ENCODE data around the gene ZMYM4. TPM values are rescaled to one million over a fixed set of nuclear protein-coding genes. Genes with fewer than 3 reads are reported as not detected.

ZMYM4 gene
- total RNA-seq, 2 donors from 2014 or later, result 20.2 to 21.1 TPM

DNA sequence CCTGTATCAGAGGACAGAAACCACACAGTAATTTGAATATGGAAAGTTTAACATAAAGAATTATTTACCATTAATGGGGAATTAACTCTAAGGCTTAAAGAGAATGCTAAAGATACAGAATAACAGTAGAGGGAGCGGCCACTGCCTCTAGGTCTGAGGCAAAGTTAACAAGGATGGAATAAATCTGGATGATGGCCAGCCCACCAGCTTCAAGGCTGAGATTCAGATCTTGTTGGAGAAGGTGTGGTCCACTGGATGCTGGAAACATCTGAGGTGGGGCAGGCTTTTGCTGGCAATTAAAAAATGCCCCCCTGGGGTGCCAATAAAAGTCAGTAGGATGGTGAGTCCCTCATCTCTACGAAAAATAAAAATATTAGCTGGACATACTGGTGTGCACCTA lies 29.4 kb downstream of the ZMYM4 start:
- H3K4me1 ChIP-seq, result peaks cover 0 to 14% of the 10 kb centered on the region in 2 donors
- TF ChIP-seq, protein P1, sequence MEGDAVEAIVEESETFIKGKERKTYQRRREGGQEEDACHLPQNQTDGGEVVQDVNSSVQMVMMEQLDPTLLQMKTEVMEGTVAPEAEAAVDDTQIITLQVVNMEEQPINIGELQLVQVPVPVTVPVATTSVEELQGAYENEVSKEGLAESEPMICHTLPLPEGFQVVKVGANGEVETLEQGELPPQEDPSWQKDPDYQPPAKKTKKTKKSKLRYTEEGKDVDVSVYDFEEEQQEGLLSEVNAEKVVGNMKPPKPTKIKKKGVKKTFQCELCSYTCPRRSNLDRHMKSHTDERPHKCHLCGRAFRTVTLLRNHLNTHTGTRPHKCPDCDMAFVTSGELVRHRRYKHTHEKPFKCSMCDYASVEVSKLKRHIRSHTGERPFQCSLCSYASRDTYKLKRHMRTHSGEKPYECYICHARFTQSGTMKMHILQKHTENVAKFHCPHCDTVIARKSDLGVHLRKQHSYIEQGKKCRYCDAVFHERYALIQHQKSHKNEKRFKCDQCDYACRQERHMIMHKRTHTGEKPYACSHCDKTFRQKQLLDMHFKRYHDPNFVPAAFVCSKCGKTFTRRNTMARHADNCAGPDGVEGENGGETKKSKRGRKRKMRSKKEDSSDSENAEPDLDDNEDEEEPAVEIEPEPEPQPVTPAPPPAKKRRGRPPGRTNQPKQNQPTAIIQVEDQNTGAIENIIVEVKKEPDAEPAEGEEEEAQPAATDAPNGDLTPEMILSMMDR (IDR thresholded peaks at IDR 0.05), result no peak
- H3K4me3 ChIP-seq, result no peak overlapping the region
- H3K27ac ChIP-seq, result no peak overlapping the region
- DNase-seq (ENCODE audit: low spot score), result no peak
- H3K36me3 ChIP-seq, result no peaks in the 10 kb centered on the region
- H3K27me3 ChIP-seq, result no peaks in the 10 kb centered on the region
- H3K9me3 ChIP-seq, result no peaks in the 10 kb centered on the region

DNA sequence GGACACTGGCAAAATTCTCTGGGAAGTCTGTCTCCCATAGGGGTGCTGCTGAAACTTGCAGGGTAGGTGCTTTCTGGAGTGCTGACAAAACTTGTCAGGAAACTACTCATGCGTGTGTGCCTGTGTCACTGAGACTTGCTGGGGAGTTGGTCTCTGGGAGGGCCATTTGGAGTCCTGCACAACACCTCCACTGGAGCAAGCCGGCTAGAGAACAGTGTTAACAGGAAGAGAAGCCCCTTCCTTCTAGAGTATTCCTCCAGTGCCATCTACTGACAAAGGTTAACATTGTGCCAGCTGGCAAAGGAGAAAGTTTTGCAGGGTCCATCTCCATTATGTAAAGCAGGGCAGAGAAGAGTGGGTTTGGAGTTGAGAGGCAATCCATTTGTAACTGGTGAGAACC lies 30.0 kb downstream of the ZMYM4 start:
- H3K36me3 ChIP-seq, result no peaks in the 10 kb centered on the region
- peaks cover 0 to 14% of the 10 kb centered on the region in 2 donors for H3K4me1 ChIP-seq
- no peaks in the 10 kb centered on the region for H3K27me3 ChIP-seq
- TF ChIP-seq, protein P1 (IDR thresholded peaks at IDR 0.05), result peak in 1 of 2 donors; percentile 61
- DNase-seq (ENCODE audit: low spot score), result no peak
- no peaks in the 10 kb centered on the region for H3K9me3 ChIP-seq
- no peak overlapping the region for H3K4me3 ChIP-seq
- no peak overlapping the region for H3K27ac ChIP-seq

DNA sequence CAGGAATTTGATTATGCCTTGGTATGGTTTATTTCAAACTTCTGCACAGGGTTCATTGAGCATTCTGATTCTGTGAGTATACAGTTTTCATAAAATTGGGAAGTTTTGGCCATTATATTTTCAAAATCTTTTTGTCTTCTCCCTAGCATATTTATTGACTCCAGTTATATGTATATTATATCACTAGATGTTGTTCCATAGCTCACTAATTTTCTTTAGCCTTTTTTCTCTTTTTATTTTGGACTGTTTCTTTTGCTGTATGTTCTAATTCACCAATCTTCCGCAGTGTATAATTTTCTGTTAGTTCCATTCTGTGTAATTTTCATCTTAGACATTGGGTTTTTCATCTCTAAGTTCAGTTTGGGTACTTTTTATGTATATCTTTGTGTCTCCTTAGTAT lies 31.9 kb downstream of the ZMYM4 start:
- TF ChIP-seq, protein P1 (IDR thresholded peaks at IDR 0.05), result no peak
- Histone ChIP-seq H3K27me3 (no peaks in the 10 kb centered on the region), H3K4me1 (peaks cover 0 to 14% of the 10 kb centered on the region in 2 donors), H3K9me3 (no peaks in the 10 kb centered on the region), H3K4me3 (no peak overlapping the region), H3K27ac (no peak overlapping the region), H3K36me3 (no peaks in the 10 kb centered on the region)
- no peak for DNase-seq (ENCODE audit: low spot score)

DNA sequence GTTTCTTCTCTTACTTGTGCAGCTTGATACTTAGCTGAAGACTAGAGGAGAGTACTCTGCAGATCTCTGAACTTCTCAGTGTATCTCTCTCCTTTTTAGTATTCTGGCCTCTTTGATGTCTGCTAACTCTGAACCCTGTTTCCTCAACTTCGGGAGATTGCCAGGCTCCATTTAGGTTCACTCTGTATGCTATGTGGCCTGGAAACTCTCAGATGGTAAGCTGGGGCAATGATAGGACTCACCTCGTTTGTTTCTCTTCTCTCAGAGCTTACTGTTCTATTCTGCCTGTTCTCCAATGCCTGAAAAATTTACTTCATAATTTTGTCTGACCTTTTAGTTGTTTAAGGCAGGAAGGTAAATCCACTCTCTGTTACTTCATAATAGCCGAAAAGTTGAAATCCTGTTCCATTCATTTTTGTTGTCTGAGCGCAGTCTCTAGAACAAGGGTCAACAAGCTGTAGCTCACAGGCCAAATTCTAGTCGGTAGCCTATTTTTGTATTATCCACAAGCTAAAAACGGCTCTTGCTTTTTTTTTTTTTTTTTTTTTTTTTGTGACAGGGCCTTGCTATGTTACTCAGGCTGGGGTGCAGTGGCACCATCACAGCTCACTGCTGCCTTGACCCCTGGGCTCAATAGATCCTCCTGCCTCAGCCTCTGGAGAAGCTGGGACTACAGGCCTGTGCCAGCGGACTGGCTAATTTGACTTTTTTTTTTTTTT lies 33.3 kb downstream of the ZMYM4 start:
- peaks cover 0 to 18% of the 10 kb centered on the region in 2 donors for H3K4me1 ChIP-seq
- no peaks in the 10 kb centered on the region for H3K36me3 ChIP-seq
- H3K9me3 ChIP-seq, result no peaks in the 10 kb centered on the region
- no peak for DNase-seq (ENCODE audit: low spot score)
- TF ChIP-seq, protein P1 (IDR thresholded peaks at IDR 0.05), result no peak
- no peak overlapping the region for H3K4me3 ChIP-seq
- H3K27ac ChIP-seq, result peak overlapping the region; percentile 53 to 81
- no peaks in the 10 kb centered on the region for H3K27me3 ChIP-seq

DNA sequence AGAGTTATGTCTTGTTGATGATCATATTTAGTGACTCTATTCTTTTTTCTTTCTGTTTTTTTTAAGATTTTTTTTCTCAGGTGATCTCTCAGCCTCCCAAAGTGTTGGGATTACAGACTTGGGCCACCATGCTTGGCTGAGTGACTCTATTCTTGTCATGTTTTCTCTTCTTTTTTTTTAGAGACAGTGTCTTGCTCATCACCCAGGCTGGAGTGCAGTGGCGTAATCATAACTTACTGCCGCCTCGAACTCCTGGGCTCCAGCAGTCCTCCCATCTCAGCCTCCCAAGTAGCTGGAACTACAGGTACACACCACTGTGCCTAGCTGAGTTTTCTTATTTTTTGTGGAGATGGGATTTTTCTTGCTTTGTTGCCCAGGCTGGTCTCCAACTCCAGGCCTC lies 36.9 kb downstream of the ZMYM4 start:
- TF ChIP-seq, protein P1 (IDR thresholded peaks at IDR 0.05), result no peak
- DNase-seq (ENCODE audit: low spot score), result no peak
- Histone ChIP-seq H3K4me3 (no peak overlapping the region), H3K36me3 (peaks cover 4% of the 10 kb centered on the region), H3K27ac (peak overlapping the region; percentile 31 to 57), H3K9me3 (no peaks in the 10 kb centered on the region), H3K27me3 (no peaks in the 10 kb centered on the region), H3K4me1 (peaks cover 0 to 14% of the 10 kb centered on the region in 2 donors)

DNA sequence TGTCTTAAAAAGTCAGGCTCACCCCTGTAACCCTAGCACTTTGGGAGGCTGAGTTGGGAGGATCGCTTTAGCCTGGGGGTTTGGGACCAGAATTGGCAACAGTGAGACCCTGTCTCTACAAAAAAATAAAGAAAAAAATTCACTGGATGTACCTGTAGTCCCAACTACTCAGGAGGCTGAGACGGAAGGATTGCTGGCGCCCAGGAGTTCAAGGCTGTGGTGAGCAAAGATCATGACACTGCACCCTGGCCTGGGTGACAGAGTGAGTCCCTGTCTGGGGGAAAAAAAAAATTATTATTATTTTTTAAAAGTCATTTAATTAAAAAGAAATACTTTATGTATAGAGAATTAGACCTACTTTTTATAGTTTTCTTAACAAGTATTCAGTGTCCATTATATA lies 47.1 kb downstream of the ZMYM4 start:
- H3K4me3 ChIP-seq, result no peak overlapping the region
- H3K9me3 ChIP-seq, result no peaks in the 10 kb centered on the region
- peaks cover 0 to 8% of the 10 kb centered on the region in 2 donors for H3K4me1 ChIP-seq
- peaks cover 5% of the 10 kb centered on the region for H3K36me3 ChIP-seq
- TF ChIP-seq, protein P1 (IDR thresholded peaks at IDR 0.05), result no peak
- no peak for DNase-seq (ENCODE audit: low spot score)
- H3K27me3 ChIP-seq, result no peaks in the 10 kb centered on the region
- no peak overlapping the region for H3K27ac ChIP-seq

Measured in right atrium auricular region (tissue), 2 donors.